Activated CD8-positive, alpha-beta memory T cell treated with anti-CD3 and anti-CD28 coated beads, Interleukin-2, amount 50 U/mL, for 1 hour (primary cell): ENCODE results near the gene ARHGAP15.

Source experiments
- DNase-seq: peaks from one replicate; pipeline ENCODE4 v3.0.0-alpha.2; 2020; ENCODE audit errors: extremely low read depth

Gene ARHGAP15

DNA sequence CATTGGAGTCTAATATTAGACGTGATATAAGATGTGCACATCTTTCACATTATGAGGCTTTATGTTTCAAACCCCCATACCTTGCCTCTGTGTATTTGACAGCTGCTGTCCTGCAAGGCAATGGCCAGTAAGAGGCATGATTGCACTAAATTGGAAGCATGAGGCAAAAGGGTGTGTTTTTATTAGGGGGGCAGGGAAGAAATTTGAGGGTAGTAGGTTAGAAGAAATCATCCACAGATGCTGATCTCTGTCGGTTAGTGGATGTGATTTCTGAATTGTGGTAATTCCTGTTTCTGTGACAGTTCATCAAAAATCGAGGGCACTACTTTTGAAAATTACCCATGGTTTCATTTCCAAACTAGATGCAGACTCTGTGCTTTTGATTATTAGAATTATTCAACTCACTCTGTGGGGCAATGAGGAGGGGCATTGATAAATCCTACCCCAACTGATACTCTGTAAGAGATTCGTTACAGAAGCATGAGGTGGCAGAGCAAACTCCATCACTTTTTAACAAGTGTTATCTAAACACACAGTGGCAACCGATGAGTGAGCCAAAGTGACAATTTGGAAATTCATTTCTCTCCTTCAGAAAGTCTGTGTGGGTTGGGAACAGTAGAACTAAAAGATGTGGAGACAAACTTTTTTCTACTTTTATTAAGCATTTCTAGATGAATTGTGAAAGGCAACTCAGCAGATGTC, 453.0 kb downstream of the ARHGAP15 start:
- no peak for DNase-seq

- DNase-seq = no peak
Measured at GRCh38 chr2:143584936-143585335, 455.7 kb downstream of the ARHGAP15 start.

GRCh38 chr2:143586119-143586518, 456.9 kb downstream of the ARHGAP15 start:
- DNase-seq = no peak

DNA sequence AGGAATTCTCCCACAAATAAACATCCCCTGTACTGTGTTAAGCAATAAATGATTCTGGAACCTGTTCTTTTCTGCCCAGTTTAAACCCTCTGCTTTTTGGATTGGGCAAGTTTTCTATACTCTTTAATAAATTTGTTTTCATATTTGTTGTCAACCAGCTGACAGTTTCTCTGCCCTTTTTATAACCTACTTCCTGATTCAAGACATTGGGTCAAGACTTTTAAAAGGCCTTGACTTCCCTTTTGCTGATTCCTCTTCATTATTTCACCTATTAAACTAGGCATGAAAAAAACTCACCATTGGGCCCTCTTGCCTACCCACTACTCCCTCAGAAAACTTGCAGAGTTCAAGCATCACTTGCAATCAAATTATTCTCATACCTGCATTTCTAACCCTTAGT, 459.5 kb downstream of the ARHGAP15 start:
- DNase-seq = no peak

DNA sequence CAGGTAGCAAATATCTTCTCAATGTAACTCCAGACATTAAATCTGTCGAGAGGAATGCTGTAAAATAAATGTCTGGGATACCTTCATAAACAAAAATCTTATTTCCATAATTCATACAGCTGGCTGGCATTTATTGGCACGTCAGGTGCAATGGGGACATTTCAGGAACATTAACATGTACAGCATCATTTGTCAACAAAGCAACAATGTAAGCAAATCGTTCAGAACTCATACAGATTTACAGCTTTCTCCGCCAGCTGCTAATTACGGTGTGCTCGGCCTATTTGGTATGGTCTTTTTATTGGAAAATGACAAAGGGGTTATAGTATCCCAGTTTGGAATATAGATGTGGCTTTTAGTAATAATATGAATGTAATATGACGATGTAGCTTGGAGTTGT, 464.9 kb downstream of the ARHGAP15 start:
- no peak for DNase-seq

- DNase-seq = no peak
Measured at GRCh38 chr2:143594745-143595144, 465.5 kb downstream of the ARHGAP15 start.

DNA sequence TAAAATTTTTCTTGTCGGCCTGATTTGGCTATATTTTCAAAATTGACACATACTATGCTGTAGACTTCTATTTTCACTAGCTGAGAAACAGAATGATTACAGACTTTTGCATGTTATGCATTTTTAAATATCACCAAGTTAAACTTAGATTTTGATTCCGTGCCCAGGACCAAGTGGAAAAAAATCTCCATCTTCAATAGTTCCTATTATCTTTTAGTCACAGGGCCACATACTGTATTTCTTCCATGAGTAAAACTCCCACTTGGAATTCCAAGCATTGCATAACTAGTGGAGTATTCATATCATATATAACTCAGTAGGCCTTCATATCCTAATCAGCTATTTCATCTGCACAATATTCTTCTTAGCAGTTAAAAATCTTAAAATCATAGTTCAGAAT, 470.9 kb downstream of the ARHGAP15 start:
- no peak for DNase-seq

- DNase-seq = no peak
Measured at GRCh38 chr2:143601828-143602227, 472.6 kb downstream of the ARHGAP15 start.

GRCh38 chr2:143603035-143603655, 473.9 kb downstream of the ARHGAP15 start:
- DNase-seq = no peak

GRCh38 chr2:143603846-143604565, 474.8 kb downstream of the ARHGAP15 start:
- no peak for DNase-seq

DNA sequence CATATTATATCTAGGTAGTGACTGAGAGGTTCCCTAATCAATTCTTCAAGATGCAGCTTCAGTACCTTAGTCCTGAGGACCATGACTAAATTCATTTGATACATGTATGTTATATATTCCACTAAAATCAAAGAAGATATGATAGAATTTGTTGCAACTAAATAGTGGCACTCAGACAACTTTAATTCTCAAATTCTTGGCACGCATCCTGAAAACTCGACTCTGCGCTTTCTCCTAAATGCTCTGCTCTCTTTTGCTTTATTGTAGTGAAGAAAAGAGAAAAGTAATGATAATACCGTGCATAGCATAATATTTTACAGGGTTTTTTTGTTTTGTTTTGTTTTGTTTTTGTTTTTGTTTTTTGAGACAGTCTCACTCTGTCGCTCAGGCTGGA, 475.3 kb downstream of the ARHGAP15 start:
- DNase-seq = no peak

DNA sequence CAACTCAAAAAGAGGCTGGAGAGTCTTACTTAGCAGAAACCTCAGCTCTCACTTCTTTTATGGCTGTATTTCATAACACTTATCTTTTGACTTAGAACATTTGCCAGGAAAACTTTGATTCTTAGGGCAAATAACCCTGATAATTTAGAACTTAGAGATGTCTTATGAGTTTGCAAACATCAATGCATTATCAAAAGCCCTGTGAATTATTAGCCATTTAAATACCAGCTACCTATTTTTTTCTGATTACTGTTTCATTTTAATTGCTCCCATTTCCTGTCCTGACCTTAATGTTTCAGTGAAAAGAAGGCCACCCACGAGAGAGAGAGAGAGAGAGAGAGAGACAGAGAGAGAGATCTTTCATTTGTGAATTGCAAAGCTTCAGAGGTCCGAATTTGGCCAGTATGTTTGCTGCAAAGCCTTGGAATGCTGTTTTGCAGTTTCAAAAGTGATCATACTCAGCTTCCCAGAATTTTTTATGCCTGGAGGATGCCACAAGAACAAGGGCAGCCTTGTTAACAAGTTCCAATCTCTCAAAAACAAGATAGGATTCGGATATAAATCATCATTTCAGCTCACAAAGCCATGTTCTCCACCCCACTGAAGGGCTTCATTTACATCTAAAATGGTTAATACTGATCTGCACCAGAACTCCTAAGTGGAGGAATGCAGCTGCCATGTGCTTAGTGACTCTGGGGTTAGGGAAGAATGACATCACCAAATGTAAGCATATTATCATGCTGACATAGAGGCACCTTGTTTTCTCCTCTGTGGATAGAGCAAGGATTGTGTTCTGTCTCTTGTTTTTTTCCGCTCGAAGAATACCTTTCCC, 478.2 kb downstream of the ARHGAP15 start:
- DNase-seq = no peak

- DNase-seq = no peak
Measured at GRCh38 chr2:143608063-143608423, 478.8 kb downstream of the ARHGAP15 start.

GRCh38 chr2:143608758-143609157, 479.5 kb downstream of the ARHGAP15 start:
- no peak for DNase-seq

- DNase-seq = no peak
Measured at GRCh38 chr2:143611336-143611735, 482.1 kb downstream of the ARHGAP15 start.

- no peak for DNase-seq
Measured at GRCh38 chr2:143615562-143615961, 486.3 kb downstream of the ARHGAP15 start.

DNA sequence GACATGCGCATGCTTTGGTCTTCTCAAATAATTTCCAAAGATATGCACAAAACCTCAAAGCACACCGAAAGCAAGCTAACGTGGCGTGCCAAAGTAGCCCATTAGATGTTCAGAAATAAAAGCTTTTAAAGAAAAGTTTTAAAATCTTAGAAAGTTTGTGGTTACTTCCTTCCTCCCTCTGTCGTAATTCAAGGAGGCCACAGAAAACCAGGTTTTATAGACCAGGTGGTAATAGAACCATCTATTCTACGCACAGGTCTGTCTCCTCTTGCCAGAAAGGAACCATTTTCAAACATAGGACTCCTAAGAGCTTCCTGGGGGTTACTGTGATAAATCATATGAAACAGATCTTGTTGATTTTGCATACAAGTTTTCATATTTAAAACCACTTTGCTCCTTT, 487.2 kb downstream of the ARHGAP15 start:
- no peak for DNase-seq

DNA sequence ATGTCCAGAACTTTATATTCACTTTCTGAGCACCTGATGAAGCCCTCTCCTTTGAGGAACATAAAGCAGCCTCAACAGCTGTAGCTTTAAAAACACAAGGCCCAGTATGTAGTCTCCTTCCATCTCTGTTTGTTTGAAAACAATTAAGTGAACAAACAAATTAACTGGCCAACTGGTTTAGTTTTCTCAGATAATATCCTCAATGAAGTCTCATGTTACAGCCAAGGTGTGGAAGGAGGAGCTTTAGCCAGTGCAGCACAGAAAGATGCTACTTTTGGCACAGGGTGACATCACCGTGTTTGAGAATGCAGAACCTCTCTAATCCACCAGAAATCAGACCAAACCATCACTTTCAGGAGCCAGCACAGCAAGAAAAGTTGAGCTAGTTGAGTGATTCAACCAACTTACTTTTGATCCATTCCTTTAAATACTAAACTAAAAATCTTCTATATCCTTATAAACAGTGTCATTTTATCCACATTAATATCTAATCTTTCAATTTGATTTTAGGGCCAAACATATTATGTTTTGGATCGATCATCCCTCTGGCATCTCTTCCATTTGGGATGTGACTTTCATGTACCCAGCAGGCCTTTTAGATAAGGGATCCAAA, 488.7 kb downstream of the ARHGAP15 start:
- no peak for DNase-seq

DNA sequence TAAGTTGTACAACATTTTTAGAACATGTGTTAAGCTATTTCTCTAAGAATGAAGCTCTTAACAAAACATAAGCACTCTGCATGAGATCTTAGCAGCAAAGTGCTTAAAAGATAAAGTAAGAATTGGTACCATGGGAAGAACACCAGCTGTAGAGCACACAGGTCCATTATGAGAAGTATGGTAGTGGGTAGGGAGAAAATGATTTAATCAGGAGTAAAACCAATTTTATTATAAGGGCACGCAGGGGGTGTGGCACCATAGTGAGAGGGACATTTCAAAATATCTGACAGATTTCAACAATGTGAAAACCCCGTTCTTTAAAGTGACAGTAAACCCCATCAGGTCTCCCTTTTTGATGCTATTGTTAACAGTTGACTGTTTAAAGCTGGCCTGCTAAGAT, 492.9 kb downstream of the ARHGAP15 start:
- no peak for DNase-seq

DNA sequence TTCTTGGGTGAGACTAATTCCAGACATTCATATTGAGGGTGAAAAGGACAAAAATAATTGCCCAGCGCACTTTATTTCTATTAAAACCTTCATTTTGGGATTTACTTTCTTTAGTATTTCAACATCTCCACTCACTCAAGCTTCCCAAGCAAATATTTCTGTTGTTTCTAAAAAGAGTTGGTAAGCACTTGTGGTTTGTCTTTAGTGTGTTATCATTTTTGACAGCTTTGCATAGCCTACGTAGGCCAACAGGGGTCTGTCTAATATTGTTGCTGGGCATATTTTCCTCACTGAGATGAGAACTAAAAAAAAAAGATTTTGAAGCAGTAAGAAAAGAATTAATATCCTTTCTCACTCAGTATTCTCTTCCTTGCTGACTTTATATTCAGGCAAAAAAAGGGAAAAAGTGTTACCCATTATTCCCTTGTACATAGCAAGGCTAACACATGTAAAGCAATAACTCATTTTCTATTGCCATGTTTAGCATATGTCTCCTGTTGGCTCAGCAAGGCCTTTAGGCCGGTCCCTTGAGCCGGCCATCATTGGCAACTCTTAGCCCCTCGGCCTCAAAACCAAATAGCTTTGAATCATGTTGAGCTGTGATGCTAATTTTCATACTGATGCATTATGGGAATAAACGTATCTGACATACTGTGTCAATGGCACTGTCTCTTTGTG, 494.2 kb downstream of the ARHGAP15 start:
- no peak for DNase-seq

- no peak for DNase-seq
Measured at GRCh38 chr2:143623909-143624260, 494.7 kb downstream of the ARHGAP15 start.
